CD4-positive, alpha-beta T cell treated with Interferon alpha-2 for 1 hour (primary cell): Measurements from ENCODE around the gene RAPGEF1.
A peak's percentile ranks its signal among the peaks of the same experiment; 100 is the strongest.

Source experiments
- DNase-seq, 2 donors: peaks; one replicate each; pipeline ENCODE4 v3.0.0-alpha.2; 2020 to 2022

The RAPGEF1 gene

DNA sequence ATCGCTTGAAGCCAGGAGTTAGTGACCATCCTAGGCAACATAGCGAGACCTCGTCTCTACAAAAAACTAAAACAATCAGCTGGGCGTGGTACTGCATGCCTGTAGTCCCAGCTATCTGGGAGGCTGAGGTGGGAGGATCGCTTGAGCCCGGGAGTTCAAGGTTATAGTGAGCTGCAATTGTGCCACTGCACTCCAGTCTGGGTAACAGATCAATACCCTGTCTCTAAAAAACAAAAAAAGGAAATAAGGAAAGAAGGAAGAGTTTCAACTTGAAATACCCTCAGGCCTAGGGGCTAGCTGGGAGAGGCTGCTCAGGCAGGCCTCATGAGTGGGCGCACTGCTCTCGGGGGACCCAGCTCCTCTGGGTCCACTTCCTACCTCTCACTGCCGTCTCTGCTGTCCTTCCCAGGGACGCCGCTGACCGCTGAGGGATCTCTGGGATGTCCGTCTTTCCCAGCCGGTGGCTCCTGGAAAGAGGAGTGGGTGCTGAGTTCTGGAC lies 138.1 kb downstream of the RAPGEF1 start:
- DNase-seq, result no peak

DNA sequence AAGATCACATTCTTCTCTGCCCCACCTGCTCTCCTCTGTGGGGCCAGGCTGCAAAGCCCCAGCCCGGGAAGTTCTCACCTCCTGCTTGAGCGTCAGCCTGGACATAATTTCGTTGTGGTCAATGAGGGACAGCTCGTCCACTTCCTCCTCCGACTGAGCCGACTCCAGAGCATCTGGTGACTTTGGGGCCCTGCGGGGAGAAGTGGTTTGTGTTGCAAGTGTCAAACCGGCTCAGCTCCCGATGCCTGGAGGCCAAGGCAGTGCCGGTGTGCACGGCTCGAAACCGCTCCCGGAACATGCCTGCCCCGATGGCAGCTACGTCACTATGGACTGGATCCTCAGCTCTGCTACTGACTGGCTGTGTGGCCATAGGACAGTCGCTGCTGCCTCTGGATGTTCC lies 141.8 kb downstream of the RAPGEF1 start:
- peak in 1 of 2 donors; percentile 65 for DNase-seq

DNA sequence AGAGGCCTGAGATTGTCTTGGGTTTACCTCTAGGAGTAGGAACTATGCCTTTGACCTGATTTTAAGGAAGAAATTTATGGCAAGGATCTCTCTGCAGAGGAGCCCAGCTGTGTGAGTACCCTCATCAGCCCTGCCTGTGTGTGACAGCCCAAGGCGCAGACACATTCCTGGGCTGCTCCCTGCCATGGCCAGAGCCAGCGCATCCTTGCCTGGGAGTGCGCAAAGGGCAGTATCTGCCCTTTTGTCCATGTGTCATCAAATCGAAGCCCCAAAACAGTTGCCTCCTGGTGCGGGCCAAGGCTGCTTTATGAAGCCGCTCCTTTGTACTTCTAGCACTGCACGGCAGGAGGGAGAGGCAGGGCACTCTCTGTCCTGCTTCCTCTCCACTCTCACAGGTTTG lies 142.6 kb downstream of the RAPGEF1 start:
- no peak for DNase-seq

DNA sequence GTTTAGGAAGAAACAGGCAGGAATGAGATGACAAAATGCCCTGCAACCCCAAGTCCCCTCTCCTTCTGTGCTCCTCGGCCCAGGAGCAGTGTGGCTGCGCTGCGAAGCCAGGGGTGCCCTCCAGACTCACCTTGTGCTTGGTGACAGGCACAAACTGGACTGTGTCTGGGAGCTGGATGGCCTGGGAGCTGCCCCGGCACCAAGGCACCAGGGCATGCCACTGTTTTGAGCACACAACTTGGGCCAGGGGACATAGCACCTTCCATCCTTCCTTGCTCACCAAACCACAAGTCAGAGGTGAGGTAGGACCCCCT lies 143.5 kb downstream of the RAPGEF1 start:
- no peak for DNase-seq

DNA sequence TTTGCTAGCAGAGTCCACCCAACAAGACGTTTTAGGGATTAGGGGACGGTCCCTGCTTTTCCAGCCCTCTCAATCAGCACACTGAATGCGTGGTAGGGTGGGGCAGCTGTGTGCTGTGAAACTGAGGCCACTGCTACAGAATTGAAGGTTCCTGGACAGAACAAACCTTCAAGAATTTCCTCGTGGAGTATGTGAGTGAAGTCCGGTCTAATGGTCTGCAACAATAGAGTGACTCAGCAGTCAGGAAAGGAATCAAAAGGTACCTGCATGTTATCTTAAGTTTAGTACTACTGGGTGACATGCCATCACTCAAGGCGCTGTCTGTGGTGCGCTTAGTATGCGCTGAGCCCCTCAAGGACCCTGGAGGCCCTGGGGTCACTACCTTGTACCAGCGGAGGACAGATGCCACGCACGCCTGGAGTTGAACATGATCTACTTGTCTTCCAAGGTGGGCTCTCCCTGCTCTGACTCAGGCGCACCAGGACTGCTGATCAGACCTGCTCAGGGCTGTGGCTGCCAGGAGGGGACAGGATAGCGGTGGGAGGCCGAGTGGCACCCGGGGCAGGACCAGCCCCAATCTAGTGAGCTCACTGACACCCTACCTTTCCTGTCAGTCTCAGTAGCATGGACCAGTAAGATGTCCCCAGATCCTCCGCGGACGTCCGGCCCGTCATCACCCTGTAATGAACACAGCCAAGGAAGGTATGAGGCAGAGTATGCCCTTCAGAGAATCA lies 144.0 kb downstream of the RAPGEF1 start:
- DNase-seq, result no peak

DNA sequence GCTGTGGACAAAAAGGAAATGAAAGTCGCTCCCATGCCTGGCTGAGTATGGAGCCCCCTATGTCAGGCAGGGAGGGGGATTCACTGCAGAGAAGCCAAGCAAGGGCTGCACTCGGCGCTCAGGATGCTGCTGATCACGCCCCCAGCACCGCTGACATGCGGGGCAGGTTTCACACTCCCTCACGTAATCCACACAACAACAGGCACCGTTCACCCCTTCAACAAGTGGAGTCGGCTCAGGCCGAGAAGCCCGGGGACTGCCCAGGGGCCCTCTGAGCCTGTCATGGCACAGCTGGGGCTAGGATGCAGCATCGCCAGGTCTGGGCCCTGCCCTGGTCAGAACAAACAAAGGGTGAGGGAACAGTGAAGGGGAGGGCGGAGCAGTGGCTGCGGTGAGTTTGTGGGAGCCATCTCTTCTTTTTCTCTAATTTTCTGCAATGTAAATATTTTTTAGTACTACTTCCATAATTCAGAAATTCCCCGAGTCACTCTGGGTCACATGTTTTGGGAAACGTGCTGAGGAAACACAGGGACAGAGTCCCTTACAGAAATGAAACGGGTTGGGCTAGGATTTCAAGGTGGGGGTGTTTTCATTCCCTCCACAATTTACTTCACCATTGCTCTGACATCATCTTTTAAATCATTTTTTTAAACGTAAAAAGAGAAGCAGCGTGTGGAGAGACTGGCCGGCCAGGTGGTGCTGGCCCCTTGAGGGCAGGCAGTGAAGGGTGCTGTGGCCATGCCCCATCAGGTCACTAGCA lies 144.8 kb downstream of the RAPGEF1 start:
- no peak for DNase-seq

DNA sequence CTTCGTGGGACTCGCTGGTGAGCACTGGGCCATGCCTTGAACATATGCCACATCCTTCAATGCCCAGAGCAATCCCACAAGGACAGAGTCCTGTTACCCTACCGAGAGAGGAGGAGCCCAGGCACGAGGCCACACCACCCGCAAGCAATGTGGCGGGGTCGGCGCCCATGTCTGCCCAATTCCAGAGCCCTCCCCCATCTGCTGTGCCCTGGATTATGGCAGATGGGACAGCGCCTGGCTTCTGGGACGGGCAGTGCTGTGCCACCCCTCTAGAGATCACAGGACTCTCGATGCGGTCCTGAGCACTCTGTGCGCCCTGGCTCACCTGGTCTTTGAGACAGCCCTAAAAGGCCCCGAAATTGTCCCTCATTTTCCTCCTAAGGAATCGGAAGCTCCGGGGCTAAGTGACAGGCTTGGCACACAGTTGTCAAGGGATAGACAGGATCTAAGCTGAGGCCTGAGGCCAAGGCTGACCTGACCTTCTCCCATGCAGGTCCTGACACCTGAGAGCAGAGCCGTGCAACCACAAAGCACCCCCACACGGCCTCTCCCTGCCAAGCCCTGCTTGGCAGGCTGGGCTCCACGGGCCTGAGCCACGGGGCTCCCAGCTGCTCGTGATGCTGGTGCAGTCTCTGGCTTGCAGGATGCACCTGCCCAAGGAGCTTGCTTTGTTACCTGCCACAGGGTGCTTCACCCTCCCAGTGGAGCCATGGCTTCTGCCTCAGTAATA lies 145.8 kb downstream of the RAPGEF1 start:
- DNase-seq, result no peak

DNA sequence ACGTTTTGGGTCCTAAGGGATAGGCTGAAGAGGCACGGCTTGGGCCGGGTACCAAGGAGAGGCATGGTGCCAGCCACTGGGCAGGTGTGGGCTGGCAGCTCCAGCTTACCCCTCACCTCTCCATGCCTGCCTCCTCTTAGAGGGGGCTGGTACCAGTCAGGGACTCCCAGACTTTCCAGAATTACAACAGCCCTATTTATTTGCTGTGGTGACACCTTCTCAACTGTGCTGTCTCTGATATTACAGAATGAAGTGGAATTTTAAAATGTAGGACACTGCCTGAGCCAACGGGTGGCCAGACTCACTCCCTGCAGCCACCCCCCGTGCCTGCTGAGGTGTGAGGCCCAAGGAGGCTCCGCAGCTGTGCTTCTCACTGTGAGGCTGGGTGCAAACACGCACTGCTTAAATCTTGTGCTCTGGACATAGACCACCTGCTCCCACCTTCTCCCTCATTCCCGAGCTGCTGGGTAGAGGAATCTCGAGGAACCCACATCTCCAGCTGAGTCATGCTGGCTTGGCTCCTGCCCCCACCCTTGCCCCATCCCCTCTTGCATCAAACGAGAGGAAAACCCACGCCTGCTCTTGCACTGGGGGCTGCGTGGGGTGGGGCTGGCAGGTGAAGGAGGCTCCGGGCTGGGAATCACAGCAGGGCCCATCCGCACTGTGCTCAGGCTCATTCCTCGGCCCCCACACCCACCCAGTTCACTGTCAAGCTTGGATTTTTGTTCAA lies 146.6 kb downstream of the RAPGEF1 start:
- no peak for DNase-seq

DNA sequence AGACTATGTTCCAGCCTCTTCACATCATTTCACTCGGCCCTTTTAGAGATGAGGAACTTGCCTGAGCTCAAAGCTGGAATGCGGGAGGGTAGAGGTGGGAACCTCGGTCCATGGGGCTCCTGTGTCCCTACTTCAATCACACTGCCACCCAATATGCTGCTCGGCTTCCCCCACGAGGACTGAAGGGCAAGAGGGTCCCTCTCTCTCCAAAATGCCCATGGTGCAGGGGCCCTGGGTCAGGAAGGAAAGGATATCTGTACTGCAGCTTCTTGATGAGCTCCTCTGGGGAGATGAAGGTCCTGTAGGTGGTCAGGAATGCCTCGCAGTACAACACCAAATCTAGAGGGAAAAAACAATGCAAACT lies 148.0 kb downstream of the RAPGEF1 start:
- no peak for DNase-seq

DNA sequence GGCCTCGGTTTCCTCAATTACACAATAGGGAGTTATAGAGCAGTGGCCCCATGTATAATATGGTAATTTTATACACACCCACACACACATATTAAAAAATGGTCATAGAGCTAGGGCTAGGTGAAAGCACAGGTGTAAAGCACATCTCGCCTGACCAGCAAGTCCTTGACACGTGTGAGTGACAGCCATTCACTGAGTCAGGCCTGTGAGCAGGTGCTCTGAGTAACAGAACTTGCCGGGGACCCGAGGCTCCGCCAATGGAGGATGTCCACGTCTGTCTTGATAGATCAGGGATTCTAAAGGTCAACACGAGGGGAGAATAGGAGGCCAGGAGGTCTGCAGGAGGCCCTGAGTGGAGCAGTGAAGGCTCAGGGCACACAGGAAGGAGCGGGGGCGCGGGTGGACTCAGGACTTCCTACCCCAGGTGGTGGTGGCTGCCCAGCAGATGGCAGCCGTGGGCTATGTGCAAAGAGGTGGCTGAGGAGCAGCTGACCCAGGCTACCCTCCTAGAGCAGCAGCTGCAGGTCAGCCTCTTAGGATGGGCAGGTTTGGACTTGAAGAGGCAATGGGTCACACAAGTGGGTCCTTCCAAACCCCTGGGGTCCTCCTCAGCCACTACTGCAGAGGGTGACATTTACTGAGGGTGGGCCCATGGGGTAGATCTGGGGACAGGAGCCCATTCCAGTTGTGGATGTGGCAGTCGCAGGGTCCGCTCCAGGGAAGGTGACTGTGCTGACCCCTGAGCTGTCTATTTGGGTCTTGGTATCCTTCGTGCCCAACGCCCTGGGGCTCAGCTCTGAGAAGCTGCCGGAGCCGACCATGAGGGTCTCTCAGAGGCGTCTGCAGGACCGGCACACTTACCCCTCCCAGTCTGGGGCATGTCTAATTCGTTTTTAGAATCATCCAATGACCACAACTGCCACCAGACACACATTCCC lies 148.7 kb downstream of the RAPGEF1 start:
- peak; percentile 81 to 83 for DNase-seq

DNA sequence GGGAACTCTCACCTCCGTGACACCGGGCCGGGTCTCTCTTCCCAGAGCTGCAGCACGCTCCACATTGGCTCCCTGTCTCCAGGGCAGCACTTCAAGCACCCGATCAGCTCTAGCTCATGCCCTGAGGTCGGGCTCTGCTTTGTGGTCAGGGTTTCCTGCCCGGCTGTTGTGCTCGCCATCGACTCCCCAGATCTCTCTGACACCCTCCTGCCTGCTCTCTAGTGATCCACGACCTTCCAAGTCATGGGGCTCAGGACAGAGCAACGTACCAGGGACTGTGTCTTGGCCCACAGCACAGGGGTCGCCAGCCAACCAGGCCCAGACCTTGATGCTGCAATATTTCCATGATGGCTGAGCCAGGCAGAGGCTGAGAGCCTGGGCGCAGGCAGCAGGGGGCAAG lies 149.4 kb downstream of the RAPGEF1 start:
- peak in 1 of 2 donors; percentile 31 for DNase-seq

DNA sequence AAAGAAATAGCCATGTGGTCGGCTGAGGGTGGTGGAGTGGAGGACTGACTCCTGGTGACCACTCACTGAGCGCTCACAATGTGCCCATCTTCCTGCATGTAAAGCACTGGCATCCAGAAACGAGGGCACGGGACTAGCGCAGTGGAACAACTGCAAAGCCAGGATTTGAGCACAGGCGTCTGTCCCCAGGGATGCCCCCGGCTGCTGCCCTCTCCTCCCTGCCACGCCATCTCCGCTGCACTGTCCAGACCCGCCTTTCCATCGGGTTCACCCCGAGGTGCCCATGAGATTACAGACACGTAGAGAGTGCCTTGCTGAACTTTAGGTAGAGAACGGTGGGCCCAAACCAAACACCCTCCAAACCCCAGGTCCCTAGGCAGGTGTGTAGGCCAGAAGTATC lies 149.9 kb downstream of the RAPGEF1 start:
- DNase-seq, result no peak

DNA sequence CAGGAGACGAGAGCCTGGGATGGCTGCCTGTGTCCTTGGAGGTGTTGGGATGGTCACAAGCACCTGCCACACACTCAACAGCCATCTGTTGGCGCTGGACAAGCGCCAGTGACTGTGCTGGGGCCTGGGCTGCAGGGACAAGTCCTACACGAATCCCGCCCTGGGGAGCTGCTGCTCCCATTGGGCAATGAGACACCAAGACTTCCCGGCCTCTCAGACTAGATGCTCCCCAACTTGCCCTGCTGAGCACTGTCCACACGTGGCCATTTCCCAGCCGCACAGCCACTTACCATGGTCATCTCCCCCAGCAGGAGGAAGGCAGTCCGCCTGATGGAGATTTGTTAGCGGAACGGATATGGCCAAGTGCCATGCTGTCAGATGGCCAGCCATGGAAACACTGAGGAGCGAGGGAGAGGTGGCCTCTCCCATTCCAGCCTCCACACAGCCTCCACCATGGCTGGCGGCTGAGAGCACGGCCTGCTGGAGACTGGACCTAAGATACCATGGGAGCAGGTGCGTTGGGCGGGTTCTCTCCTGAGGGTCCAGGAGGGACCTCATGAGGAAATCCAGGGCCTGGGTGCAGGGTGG lies 150.7 kb downstream of the RAPGEF1 start:
- DNase-seq, result no peak

DNA sequence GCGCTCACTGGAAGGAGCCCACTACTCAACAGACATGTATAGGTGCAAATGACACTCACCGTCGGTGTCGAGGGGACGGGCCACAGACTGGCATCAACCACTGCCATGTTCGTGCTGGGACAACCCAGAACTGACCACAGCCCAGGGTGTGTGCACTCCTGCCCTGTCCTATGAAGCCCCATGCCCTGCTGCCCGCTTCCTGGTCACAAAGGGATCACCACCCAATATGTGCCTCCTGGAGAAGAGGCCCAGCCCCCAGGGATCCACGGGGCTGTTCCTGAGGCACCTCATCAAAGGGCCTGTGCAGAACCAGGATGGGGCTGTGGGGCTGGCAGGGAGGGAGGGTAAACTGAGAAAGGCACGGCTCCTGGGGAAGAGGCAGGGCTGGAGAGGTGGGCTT lies 151.5 kb downstream of the RAPGEF1 start:
- no peak for DNase-seq

DNA sequence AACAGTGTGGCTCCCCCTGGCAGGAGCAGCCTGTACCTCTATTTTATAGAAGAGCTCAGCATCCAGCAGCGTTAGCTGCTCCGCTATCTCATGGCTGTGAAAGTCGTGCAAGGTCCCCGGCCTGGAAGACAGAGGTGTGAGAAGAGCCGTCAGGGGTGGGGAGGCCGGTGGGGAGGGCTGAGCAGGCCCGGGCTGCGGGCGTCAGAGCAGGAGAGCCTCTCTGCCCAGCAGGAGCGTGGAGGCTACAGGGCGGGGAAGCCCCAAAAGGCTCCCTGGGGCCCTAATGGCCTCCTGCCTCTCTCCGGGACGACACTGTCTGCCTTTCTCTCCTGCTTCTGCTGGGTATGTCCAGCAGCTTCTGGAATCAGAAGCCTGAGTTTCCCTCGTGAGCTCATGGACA lies 152.0 kb downstream of the RAPGEF1 start:
- no peak for DNase-seq

DNA sequence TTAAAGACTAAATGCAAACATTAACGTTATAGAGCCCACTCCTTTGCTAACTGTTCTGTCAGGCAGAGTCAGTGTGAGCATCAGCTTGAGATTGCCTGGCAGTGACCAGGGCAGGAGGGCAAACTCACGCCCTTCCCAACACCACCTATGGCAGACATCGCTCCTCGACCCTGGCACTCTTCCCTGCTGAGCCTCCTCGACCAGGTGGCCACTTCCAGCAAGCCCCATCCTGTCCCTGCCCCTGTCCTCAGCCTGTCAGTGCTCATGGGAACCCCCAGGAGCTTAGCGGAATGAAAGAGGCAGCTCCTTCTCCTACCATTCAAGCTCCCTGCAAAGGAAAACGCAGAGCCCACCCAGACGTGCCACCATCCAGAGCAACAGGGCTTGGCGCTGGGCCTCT lies 152.5 kb downstream of the RAPGEF1 start:
- no peak for DNase-seq

DNA sequence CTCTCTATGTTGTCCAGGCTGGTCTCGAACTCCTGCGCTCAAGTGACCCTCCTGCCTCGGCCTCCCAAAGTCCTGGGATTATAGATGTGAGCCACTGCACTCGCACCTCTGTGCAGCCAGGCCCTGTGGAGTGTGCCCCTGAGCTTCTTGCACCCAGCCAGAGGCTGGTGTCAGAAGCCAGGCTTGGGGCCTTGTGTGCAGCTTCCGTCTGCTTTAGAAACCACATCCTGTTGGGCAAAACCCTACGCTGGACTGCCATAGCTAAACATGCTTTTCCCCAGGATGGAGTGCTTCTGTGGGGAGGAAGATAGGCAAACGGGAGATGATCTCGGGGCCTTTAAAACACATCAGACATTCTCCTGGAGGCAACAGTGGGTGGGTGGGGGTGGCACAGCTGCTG lies 154.5 kb downstream of the RAPGEF1 start:
- DNase-seq, result peak; percentile 58 to 71

DNA sequence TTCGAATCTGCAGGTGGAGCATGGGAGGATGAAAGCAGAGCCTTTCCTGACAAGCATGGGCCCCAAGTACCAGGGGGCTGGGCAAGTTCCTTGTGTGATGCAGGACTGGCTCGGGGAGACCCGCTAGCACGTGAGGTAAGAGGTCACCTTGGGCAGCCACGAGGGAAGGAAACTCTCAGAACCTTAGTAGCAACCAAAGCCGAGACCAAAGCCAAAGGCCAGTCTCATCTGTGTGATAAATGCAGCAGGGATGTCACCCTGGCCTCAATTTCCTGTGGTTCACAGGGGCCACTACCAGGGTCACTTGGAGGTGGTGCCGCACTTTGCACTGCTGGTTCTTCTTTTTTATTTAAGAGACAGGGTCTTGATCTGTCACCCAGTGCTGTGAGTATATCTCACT lies 155.0 kb downstream of the RAPGEF1 start:
- no peak for DNase-seq

DNA sequence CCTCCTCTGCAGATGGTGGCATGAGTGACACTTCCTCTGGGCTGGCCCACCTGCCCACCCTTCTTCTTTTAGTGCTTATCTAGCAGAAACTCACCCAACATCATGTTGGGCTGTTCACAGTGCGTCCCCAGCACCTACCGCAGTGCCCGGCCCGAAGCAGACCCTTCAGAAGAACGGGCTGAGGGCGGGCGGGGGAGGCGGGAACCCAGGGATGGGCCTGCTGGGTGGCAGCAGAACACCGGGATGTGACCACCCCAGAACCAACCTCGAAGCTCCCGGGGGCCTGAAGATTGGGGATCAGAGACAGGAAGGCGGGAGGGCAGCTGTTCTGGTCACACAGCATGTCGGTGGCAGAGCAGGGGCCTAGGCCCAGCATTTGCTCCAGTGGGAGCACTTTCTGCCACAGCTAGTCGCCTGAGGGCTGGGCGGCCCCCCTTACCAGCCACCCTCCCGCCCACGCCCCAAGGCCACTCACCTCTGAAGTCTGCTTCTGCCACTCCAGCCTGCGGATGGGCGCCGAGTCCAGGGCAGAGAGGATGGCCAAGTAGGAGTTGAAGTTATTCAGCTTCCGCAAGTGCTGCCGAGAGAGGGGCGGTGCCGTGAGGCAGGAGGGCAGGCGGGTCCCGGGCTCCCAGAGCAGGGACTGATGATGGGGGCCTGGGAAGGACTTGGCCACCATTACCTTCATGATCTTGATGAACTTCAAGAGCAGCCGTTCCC lies 155.9 kb downstream of the RAPGEF1 start:
- no peak for DNase-seq

DNA sequence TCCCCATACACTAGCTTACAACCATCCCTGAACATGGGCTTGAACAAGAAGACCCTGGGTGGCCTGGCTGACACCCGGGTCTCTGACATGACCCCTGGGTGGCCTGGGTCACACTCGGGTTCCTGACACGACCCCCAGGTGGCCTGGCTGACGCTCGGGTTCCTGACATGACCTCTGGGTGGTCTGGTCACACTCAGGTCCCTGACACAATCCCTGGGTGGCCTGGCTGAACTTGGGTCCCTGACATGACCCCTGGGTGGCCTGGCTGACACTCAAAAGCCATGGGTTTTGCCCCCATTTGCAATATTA lies 156.6 kb downstream of the RAPGEF1 start:
- DNase-seq, result no peak
